HG03280 (cell line): ENCODE data around the gene FAM3B.
"Not testable (repeated sequence)": the region's sequence is repeated elsewhere in the genome, so short reads cannot be mapped to it uniquely, and the experiment has no call there.

ENCODE experiments used
- ATAC-seq: cut with Tn5 transposase; IDR thresholded peaks from one replicate; pipeline ENCODE4 v1.9.1; 2021; ENCODE audit warnings: mild to moderate bottlenecking, moderate library complexity; ENCODE audit not compliant: unreplicated experiment

Gene FAM3B

DNA sequence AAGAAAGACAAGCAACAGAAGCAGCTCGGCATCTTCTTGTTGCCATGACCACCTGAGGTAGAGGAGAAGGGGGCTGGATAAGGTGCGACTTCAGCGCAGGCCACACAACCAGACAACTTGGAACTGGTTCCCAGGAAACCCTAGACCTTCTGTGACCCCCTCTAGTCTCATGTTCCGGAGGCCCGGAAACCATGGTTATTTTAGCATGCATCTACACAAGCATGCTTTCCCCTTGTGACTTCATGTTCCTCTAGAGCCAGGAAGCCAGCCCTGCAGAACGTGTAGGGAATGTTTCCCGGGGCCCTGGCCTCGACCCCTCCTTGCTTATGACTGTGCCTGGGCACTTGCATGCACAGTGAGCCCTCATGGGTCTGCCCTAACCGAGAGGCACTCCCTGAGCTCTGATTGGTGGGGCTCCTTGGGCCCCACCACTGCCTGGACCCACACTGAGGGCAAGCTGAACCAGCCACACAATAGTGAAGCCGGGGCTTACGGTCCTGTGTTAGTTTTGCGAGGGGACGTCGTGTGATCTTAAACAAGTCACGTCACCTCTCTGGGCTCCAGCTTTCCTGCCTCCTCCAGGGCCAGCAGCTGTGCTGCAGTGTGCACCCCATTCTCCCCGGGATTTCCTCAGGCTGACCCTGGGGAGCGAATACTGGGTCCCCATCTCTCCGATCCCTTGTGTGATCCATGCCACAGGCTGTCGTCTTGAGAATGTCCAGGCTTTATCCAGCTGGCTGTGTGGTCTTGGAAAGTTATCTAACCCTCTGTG, 33.2 kb downstream of the FAM3B start:
- ATAC-seq: no peak

DNA sequence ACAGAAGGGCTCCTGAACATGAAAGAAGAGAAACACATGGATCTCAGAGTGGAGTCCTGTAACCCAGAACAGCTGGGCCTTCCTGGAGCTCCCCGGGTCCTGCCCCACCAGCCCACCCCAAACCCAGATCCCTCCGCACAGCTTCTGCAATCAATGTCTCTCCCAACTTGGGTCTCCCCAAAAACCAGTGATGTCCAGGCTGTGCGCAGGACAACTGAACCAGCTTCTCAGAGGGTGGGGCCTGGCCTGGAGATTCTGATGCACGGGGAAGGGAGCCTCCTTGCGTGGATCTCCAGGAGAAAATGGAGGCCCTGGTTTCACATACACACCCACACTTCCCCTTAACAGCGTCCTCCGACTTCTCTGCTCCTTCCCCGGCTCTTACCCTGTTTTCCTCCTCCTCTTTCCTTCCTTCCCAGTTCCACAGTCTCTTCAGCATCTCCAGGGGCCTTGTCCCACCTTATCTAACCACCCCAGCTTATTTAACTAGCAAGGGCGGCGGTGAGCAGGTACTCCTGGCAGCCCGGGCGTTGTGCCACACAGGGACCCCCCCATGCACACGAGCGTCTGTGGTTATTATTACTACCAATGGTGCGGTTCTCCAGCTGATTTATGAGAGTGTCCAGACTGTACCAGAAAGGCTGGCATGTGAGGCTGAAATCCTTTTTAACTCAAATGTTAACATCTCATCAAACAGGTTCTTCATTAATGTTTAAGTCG, 34.0 kb downstream of the FAM3B start:
- ATAC-seq: no peak

DNA sequence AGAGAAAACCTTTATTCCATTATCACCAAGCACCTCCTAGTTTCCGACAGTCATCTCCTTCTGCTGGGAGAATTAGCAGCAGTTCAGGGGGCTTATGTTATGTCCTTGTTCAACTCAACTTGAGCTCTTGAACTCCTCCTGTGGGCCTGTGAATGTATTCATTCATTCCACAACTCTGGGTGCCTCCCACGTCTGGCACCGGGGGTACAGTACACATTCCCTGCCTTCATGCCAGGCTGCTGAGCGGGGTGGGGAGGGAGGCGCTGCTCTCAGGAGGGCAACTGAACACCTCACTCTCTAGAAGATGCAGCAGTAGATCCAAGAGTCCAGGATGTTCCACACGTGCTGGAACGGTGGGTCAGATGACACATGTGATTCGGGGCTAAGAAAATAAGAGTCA, 40.9 kb downstream of the FAM3B start:
- no peak for ATAC-seq

DNA sequence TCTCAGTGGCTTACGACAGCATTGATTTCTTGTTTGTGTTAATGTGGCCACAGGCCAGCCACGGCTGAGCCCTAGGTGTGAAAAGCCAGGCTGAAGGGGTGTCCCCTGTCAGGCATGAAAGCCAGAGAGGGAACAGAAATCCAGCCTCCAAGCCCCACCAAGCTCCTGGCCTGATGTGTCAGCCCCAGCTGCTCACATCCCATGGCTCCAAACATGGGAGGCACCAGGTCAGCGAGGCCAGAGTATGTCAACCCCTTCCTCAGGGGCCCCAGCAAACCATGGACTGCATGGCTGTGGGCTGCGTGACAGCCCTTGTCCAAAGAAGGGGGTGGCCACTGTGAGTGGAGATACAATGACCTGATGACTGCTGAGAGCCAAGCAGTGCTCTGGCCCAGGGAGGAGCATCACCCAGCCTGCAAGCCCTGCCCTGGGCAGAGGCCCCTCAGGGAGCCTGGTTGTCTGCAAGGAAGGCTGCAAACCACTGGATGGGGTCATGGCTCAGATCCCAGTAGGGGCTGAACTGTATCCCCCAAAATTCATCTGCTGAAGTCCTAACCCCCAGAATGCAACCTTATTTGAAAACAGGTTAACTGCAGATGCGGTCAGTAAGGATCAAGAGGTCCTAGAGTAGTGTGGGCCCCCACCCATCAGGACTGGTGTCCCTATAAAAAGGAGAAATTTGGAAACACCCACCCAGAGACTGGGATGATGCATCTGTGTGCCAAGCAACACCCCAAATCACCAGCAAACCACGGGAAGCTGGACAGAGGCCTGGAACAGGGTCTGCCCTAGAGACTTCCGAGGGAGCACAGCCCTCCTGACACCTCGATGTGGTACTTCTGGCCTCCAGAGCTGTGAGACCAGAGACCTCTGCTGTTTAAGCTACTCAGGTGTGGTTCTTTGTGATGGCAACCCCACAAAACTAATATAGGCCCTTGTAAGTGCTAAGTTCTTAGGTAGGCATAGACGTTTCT, 41.9 kb downstream of the FAM3B start:
- ATAC-seq: no peak

DNA sequence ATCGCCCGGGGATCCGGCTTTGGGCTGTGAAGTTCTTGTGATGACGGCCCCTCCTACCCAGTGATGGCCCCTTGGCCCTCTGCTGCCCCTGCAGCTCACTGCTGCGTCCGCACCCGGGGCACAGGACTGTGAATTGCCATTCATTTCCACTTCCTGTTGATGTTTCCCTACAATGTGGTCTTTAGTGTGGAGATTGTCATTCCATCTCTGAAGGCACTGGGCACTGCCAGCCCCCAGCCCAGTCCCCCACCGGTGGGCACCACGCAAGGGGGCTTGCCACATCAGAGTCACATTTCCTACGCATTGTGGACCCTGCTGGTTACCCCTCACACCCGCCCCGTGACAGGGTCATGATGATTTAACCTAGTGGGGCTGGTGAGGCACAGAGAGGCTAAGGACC, 42.7 kb downstream of the FAM3B start:
- ATAC-seq: no peak

DNA sequence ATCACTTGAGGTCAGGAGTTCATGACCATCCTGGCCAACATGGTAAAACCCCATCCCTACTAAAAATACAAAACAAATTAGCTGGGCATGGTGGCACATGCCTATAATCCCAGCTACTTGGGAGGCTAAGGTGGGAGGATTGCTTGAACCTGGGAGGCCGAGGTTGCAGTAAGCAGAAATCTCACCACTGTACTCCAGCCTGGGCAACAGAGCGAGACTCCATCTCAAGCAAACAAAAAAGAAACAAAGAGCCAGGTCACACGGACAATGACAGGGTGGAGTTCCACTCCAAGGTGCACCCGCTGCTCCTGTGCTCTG, 43.1 kb downstream of the FAM3B start:
- not testable (repeated sequence) for ATAC-seq

DNA sequence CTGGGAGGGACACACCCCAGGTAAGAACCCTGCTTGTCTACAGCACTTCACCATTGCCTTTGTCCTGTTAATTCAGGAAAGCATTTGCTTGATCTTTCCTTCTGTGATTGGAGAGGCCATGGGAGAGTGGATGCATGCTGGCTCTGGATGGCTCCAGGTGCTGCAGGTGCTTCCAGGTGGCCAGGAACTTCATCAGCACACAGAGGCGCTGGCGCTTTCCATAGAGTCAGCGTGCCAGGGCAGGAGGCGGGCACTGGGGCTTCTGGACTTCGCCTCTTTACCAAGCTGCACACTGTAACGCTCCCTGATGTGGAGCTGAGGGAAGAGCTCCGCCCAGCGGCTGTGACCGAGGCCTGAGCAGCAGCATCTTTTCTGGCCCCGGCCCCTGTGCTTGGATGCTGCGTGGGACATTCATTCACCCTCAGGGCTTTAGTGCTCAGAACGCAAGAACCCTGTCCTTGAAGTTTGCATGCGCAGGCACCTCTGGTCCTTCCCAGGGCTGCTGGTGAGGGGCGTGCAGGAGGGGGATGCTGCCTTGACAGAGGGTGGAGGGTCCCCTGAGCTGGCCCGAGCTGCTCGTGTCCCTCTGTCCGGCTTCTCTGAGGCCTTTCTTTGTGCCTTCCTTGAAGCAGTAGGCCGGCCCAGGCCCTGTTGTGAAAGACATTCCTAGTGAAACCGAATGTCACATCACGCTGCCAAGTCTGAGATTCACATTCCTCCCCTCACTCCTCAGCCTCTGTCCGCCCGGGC, 43.6 kb downstream of the FAM3B start:
- ATAC-seq: no peak

DNA sequence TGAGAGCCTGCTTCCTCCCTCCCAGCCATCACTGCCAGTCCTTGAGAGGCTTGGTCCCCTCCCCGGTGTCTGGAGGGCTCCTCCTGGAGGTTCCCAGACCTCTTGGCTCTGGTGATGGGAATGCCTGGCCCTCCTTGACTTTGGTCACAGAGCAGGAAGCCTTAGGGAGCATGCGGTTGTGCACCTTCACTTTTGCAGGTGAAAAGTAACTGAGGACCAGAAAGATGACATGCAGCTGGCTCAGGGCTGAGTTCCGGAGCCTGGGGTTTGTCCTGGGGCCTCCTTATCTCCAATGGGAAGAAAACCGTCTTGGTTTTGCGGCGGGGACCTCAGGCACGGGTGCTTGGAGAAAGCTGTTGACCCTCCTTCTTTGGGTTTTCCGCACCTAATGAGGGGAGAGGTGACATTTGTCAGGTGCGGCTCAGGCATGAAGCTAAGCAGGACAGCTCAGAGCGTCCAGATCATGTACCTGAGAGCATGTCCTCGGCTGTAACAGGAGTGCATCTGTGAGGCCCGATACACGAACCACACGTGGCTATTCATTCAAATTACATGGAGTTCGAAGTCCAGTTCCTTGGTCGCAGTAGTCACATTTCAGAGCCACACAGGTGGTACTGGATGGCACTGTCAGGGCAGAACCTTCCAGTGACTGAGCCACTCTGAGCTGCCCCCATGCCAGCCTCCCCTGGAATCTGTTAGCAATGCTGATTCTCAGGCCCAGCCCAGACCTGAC, 44.6 kb downstream of the FAM3B start:
- no peak for ATAC-seq

DNA sequence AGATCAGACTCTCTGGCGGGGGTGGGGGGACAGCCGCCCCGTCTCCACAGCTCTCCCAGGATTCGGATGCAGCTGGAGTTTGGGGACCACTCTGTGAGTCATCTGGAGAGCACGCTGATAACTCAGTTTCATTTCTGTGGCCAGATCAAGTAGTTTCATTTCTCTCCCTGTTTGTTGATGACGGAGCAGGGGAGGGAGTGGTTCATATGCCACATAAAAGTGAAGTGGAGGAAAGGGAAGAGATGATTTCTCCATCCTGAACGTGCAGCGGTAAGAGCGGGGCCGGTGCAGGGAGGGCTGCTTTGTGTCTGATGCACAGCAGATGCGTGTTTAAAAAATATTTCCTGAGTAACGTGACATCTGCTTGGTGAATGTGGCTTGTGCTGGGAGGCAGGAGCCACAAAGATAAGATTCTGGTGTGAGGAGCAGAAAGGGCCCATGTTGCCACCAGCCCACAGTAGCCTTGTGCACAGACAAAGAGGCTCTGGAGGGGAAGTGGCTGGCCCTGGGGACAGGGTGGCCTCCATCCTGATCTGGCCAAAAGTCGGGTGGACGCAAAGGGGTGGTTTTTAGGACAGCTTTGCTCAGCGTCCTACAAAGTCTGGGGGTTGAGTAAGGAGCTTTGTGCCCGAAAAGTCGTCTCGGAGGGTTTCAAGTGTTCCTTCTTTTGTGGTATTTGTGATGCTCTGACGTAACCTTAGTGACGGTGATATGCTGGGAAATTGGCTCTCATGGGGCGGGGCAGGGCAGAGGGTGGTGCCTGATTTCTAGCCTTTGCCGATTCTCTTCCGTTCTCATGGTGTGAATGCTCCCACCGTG, 45.4 kb downstream of the FAM3B start, which contains the start of gene MX2:
MX2 (plus strand) TSS at position 242 of the 819 bp plus-strand sequence. CDS start 14,880 bp downstream, outside the sequence.
- peak; percentile 47 for ATAC-seq

DNA sequence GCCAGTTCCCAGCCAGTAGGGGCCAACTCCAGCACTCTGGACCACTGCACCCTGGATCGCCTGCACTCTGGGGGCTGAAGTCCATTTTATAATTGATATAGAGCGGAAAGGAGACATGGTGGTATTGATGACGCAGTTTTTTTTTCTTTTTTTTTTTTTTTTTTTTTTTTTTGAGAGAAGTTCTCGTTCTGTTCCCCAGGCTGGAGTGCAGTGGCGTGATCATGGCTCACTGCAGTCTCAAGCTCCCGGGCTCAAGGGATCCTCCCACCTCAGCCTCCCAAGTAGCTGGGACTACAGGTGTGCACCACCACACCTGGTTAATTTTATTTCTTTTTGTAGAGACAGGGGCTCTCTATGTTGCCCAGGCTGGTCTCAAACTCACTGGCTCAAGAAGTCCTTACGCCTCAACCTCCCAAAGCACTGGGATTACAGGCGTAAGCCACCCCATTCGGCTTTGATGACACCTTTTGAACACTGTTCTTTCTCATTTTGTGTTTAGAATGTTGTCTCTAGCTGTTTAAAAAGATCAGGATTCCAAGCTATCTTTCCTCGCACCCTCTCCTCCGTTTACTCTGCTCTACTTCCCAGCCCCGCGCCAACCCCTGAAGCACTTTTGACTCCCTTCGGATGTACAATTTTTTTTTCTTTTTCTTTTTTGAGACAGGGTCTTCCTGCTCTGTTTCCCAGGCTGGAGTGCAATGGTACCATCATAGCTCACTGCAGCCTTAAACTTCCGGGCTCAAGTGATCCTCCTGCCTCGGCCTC, 46.2 kb downstream of the FAM3B start:
- ATAC-seq: no peak

DNA sequence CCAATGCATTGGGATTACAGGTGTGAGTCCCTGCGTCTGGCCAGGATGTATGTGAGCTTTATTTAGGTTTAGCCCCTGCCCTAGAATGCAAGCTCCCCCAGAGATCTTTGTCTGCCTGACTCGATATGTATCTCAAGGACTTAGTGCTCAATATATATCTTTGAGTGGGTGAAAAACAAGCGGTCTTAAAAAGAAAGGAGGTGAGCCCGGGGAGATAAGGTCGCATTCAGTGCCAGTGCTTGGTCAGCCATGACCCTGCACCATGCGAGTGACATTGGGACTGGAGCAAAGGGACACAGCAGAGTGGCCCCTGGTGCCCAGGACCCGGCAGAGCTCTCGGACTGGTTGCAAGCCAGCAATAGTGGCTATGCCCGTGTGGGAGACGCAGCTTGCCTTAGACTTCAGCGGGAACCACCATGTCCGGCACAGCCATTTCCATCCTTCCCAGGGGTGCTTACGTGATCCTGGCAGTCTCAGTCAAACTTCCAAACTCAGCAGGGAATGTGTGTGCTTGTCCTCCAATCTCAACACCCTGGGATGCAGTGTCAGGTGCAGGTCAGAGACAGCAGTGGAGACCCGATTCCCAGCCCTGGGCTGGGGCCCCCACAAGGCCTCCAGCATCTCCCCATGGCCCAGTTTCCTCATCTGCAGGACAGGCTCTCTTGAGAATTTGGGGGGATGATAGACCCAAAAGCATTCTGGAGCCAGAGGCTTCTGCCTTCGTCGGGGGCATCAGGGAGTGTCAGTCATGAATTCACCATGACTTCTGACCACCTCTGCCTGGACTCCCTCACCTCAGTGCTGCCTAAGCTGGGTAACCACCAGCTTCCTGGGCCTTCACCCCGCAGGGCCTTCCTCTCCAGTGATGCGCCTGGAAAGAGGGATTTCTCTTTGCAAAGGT, 47.0 kb downstream of the FAM3B start:
- no peak for ATAC-seq

DNA sequence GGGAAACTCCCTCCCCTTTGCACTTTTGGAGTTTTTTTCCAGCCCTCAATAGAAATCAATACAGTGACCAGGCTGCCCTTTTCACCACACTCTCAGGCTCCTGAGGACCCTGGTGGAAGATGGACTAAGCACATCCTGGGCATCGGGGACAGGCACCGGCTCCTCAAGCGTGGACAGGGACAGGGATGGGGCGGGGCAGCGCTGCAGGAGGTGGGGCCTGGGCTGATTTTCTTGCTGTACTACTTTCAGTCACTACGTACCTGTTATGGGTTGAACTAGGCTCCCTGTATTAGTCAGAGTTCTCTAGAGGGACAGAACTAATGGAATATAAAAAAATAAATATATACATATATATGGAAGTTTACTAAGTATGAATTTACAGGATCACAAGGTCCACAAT, 47.7 kb downstream of the FAM3B start:
- ATAC-seq: no peak

DNA sequence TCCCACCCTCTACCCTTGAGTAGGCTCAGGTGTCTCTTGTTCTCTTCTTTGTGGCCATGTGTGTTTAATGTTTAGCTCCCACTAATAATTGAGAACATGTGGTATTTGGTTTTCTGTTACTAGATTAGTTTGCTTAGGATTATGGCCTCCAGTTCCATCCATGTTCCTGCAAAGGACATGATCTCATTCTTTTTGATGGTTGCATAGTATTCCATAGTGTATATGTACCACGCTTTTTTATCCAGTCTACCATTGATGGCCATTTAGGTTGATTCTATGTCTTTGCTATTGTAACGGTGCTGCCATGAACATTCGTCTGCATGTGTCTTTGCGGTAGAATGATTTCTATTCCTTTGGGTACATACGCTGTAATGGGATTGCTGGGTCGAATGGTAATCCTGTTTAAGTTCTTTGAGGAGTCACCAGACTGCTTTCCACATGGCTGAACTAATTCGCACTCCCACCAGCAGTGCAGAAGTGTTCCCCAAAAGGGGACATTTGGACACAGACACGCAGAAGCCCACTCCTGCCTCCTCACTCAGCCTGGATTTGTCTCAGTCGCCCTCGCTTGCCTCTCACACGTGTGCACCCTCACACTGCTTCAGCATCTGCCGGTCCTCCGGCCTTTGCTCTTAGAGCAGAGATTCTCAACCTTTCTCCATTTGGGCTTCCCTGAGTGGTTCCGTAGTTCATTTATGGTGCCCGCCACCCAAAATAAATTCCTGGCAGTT, 48.9 kb downstream of the FAM3B start:
- no peak for ATAC-seq

DNA sequence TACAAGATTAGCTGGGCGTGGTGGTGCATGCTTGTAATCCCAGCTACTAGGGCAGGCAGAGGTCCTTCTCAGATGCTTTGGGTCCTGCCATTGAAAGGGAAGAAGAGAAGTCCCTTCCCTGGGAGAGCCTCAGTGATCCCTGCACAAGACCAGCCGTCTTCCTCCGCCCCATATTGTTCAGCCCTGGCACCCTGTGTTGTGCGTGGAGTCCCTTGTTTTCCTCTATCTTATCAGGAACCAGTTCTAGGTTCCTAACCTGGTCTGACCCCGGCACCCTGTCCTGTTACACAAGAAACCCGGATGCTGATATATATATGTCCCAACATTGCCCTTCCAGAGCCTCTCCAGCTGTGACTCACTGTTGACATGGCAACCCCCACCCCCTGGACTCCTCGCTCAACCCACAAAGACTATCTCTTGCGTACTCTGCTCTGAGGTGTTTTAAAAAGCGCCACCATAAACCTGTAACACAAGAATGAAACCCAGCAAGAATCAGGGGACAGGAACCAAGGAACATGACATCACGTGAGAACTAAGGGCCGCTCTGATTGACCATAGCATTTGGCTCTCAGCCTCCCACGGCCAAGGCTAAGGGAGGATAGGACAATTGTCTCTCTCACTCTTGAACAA, 50.0 kb downstream of the FAM3B start:
- no peak for ATAC-seq

DNA sequence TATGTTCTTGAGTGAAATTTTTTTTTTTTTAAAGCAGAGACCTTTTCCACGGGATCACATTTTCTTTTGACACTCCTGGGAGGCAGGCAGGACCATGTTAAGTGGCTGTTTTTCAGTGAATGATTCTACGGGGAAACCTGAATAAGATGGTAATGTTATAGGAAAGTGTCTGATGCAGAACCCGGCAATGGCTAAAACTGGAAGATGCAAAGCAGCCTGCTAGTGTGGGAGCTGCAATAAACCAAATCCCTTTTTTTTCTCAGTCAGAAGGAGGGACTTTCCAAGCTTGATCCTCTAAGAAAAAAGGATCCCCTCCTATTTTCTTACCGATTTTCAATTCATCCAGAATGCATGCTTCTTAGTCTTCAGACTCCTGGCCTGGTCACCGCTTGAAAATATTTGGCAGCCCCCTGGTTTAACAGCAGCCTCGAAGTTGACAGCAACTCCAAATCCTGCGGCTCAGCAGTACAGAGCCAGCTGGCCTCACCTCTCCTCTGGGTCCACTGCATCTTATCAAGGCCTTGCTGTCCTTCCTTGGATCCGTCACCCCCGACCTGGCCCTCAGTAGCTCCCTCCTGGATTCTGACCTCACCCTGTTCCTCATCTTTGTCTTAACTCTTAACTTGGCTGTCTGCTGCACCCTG, 50.8 kb downstream of the FAM3B start:
- ATAC-seq: peak; percentile 16
